Esophagus squamous epithelium (tissue), 4 donors: ENCODE measurements around the gene PCCA.

ENCODE experiments used
- CTCF ChIP-seq, 6 experiments: fragments of 450-650 bp in 4 of 6; fragments of 200-600 bp in 2 of 6; sonication (generic) in 2 of 6; IDR thresholded peaks; one replicate each; pipeline ENCODE4 v1.5.1; 2016 to 2019; ENCODE audit warnings: antibody characterized with exemption in 6 of 6, mild to moderate bottlenecking in 4 of 6, moderate library complexity in 4 of 6
- POLR2A ChIP-seq, 4 donors: fragments of 450-650 bp; IDR thresholded peaks; one replicate each; pipeline ENCODE4 v1.6.1; 2017; ENCODE audit warnings: antibody characterized with exemption in 4 of 4, mild to moderate bottlenecking in 4 of 4, moderate library complexity in 3 of 4

DNA sequence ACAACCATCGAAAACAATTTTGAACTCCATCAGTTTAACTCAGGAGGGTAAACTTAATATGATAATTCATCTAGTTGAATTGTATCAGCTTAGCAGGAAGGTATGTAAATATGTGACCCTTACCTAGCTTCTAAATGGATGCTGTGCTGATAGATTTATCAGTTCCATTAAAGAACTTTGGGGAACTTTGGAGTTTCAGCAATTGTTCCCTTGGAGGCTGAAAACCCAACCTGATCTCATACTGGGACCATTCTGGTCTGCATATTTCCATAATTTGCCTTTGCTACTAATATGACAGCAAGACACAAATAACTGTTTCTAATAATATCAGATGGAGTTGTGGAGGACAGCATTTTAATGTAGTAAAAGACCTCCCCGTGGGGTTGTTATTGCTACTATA lies 371.9 kb downstream of the PCCA start:
- TF ChIP-seq CTCF (IDR thresholded peaks at IDR 0.05) = no peak
- no peak for TF ChIP-seq POLR2A (IDR thresholded peaks at IDR 0.05)
